ENCODE data around the gene SNED1. TPM values are rescaled to one million over a fixed set of nuclear protein-coding genes. Genes with fewer than 3 reads are reported as not detected.

Gene SNED1
- total and polyA plus RNA-seq, 9 of the 15 experiments (the other 6 are each of a cell fraction or from before 2014, with no cell fraction given): 0.03 to 0.07 (median 0.05) TPM; not detected in 5

GRCh38 chr2:241008711-241009121 is 10.3 kb downstream of the SNED1 start (continued):
- TF ChIP-seq, protein P1, sequence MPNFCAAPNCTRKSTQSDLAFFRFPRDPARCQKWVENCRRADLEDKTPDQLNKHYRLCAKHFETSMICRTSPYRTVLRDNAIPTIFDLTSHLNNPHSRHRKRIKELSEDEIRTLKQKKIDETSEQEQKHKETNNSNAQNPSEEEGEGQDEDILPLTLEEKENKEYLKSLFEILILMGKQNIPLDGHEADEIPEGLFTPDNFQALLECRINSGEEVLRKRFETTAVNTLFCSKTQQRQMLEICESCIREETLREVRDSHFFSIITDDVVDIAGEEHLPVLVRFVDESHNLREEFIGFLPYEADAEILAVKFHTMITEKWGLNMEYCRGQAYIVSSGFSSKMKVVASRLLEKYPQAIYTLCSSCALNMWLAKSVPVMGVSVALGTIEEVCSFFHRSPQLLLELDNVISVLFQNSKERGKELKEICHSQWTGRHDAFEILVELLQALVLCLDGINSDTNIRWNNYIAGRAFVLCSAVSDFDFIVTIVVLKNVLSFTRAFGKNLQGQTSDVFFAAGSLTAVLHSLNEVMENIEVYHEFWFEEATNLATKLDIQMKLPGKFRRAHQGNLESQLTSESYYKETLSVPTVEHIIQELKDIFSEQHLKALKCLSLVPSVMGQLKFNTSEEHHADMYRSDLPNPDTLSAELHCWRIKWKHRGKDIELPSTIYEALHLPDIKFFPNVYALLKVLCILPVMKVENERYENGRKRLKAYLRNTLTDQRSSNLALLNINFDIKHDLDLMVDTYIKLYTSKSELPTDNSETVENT (CRISPR knock-in tag; IDR thresholded peaks at IDR 0.05): no peak
- TF ChIP-seq, protein P2, sequence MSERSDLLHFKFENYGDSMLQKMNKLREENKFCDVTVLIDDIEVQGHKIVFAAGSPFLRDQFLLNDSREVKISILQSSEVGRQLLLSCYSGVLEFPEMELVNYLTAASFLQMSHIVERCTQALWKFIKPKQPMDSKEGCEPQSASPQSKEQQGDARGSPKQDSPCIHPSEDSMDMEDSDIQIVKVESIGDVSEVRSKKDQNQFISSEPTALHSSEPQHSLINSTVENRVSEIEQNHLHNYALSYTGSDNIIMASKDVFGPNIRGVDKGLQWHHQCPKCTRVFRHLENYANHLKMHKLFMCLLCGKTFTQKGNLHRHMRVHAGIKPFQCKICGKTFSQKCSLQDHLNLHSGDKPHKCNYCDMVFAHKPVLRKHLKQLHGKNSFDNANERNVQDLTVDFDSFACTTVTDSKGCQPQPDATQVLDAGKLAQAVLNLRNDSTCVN (CRISPR knock-in tag; IDR thresholded peaks at IDR 0.05): no peak
- TF ChIP-seq RBBP5 (IDR thresholded peaks at IDR 0.05; ENCODE audit: borderline replicate concordance, insufficient read depth, low read length, poor library complexity, severe bottlenecking) (no peak), ZZZ3 (IDR thresholded peaks at IDR 0.05) (no peak), HNRNPLL (IDR thresholded peaks at IDR 0.05; ENCODE audit: low read depth, low read length, poor library complexity, severe bottlenecking) (no peak), TARDBP (IDR thresholded peaks at IDR 0.05) (no peak), ZNF699 (CRISPR knock-in tag; IDR thresholded peaks at IDR 0.05; ENCODE audit: insufficient replicate concordance) (no peak)

- in situ Hi-C loops (cut with MboI): no loop called here
- no TSS peak for BruUV-seq (replicated peaks)
- WGBS (ENCODE audit: insufficient coverage, low coverage, missing lambda C conversion rate): 0% methylated on average over 1 of the region's 2 CpGs
Measured at GRCh38 chr2:241009191-241009590, 10.8 kb downstream of the SNED1 start.

More at GRCh38 chr2:241009191-241009590, 10.8 kb downstream of the SNED1 start:
- ChIA-PET CTCF (ENCODE audit: low intra/inter-chr PET ratio) (no interaction called here), POLR2A (interaction anchor here (0.6 to 0.7 kb wide), 3 partner anchors 30 to 1024 kb away, joined by 3 to 4 read pairs (median 3); no protein-coding TSS in a partner anchor)
- Histone ChIP-seq H3K4me3 (no peak overlapping the region), H3K27me3 (ENCODE audit: control insufficient read depth in 2 of 2, insufficient read depth in 2 of 2, low read length in 2 of 2) (peaks cover 0 to 23% of the 10 kb centered on the region in 2 experiments; a peak in 2 of 5 replicates), H3K79me2 (ENCODE audit: control insufficient read depth, insufficient read depth, low read length) (no peaks in the 10 kb centered on the region), H3K27ac (ENCODE audit: extremely low read depth, low read depth, low read length) (no peak overlapping the region), H3K36me3 (ENCODE audit: control insufficient read depth, insufficient read depth, low read length) (no peaks in the 10 kb centered on the region), H3K9ac (ENCODE audit: insufficient read depth in 1 of 2, low read depth in 2 of 2, low read length in 2 of 2) (no peak overlapping the region), H3K4me2 (ENCODE audit: insufficient read depth, low read length) (no peak overlapping the region), H3K4me1 (replicated peaks in 1 of 2; ENCODE audit: control insufficient read depth in 2 of 2, insufficient read depth in 2 of 2, low read length in 2 of 2) (peaks cover 0 to 7% of the 10 kb centered on the region in 2 experiments; a peak in 1 of 5 replicates), H3K9me1 (ENCODE audit: control insufficient read depth, insufficient read depth, low read length) (no peaks in the 10 kb centered on the region), H3K9me3 (replicated peaks; ENCODE audit: control insufficient read depth, insufficient read depth, low read depth, low read length) (no peaks in the 10 kb centered on the region), H2AFZ (ENCODE audit: low read depth, low read length) (no peak overlapping the region), H4K20me1 (replicated peaks; ENCODE audit: control insufficient read depth, insufficient read depth, low read length) (no peaks in the 10 kb centered on the region)
- FAIRE-seq (no peak), ATAC-seq (no peak), DNase-seq (ENCODE audit: extremely low read depth in 1 of 4, low spot score in 3 of 4) (no peak)
- intact Hi-C loops (cut with micrococcal nuclease): no loop called here
- TF ChIP-seq, protein P3, sequence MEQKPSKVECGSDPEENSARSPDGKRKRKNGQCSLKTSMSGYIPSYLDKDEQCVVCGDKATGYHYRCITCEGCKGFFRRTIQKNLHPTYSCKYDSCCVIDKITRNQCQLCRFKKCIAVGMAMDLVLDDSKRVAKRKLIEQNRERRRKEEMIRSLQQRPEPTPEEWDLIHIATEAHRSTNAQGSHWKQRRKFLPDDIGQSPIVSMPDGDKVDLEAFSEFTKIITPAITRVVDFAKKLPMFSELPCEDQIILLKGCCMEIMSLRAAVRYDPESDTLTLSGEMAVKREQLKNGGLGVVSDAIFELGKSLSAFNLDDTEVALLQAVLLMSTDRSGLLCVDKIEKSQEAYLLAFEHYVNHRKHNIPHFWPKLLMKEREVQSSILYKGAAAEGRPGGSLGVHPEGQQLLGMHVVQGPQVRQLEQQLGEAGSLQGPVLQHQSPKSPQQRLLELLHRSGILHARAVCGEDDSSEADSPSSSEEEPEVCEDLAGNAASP (IDR thresholded peaks at IDR 0.05): no peak
- TF ChIP-seq JUNB (CRISPR knock-in tag; conservative IDR thresholded peaks at IDR 0.05): no peak
- TF ChIP-seq, protein P4, sequence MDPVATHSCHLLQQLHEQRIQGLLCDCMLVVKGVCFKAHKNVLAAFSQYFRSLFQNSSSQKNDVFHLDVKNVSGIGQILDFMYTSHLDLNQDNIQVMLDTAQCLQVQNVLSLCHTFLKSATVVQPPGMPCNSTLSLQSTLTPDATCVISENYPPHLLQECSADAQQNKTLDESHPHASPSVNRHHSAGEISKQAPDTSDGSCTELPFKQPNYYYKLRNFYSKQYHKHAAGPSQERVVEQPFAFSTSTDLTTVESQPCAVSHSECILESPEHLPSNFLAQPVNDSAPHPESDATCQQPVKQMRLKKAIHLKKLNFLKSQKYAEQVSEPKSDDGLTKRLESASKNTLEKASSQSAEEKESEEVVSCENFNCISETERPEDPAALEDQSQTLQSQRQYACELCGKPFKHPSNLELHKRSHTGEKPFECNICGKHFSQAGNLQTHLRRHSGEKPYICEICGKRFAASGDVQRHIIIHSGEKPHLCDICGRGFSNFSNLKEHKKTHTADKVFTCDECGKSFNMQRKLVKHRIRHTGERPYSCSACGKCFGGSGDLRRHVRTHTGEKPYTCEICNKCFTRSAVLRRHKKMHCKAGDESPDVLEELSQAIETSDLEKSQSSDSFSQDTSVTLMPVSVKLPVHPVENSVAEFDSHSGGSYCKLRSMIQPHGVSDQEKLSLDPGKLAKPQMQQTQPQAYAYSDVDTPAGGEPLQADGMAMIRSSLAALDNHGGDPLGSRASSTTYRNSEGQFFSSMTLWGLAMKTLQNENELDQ (CRISPR knock-in tag; IDR thresholded peaks at IDR 0.05; ENCODE audit: borderline replicate concordance): no peak
